Endothelial cell of umbilical vein (primary cell): ENCODE measurements around the gene P2RX2. TPM values are rescaled to one million over a fixed set of nuclear protein-coding genes. Genes with fewer than 3 reads are reported as not detected.

ENCODE experiments used
- BruUV-seq: library from RNA; stranded (reverse); fragments of 400-500 nt; replicated peaks from 2 replicates; lab custom pipeline; 2021; lab: Mats Ljungman, UMichigan
- CTCF ChIA-PET: fragments of 300-600, 350-600 bp; sonication (Branson Sonifier 250); formaldehyde crosslinking; loops from one replicate; lab custom pipeline; 2021; ENCODE audit warnings: antibody characterized with exemption, inconsistent platforms; lab: Charles Lee
- POLR2A ChIA-PET: fragments of 300-600, 350-600 bp; sonication (Branson Sonifier 250); formaldehyde crosslinking; loops from one replicate; lab custom pipeline; 2021; ENCODE audit warnings: antibody characterized with exemption, inconsistent platforms; lab: Charles Lee
- DNase-seq: peaks from one replicate; pipeline ENCODE4 v3.0.0-alpha.2; 2011; ENCODE audit warnings: low read depth, low spot score
- FAIRE-seq: peaks from 2 replicates; lab custom pipeline; 2011; peaks lifted over from hg19 to GRCh38; lab: Jason Lieb, UNC
- H2AFZ ChIP-seq: 2 replicates; pipeline ENCODE4 v1.6.0; 2012; ENCODE audit warnings: low read depth, low read length, control low read depth, inconsistent platforms
- H3K27ac ChIP-seq: 2 replicates; pipeline ENCODE4 v1.5.1; 2011; ENCODE audit warnings: low read depth, mild to moderate bottlenecking, control low read depth, low read length, moderate library complexity; ENCODE audit not compliant: insufficient read depth
- H3K27me3 ChIP-seq, 2 experiments: 2 replicates each; pipeline versions ENCODE4 v1.6.0 to v1.6.1; 2011; ENCODE audit warnings: low read length in 2 of 2, mixed read lengths in 1 of 2; ENCODE audit not compliant: control insufficient read depth in 2 of 2, insufficient read depth in 2 of 2
- H3K36me3 ChIP-seq, 2 experiments: 2 replicates in 1 of 2; 3 replicates in 1 of 2; pipeline ENCODE4 v1.5.1; 2011; ENCODE audit warnings: low read length in 2 of 2, mild to moderate bottlenecking in 1 of 2, moderate library complexity in 1 of 2; ENCODE audit not compliant: control insufficient read depth in 2 of 2, insufficient read depth in 2 of 2; ENCODE audit errors: extremely low read depth in 1 of 2
- H3K4me1 ChIP-seq: 3 replicates; pipeline ENCODE4 v1.5.1; 2011; ENCODE audit warnings: mild to moderate bottlenecking, low read length; ENCODE audit not compliant: control insufficient read depth, insufficient read depth; ENCODE audit errors: extremely low read depth
- H3K4me2 ChIP-seq: 2 replicates; pipeline ENCODE4 v1.6.1; 2011; ENCODE audit warnings: low read length, control low read depth, mixed read lengths; ENCODE audit not compliant: insufficient read depth
- H3K4me3 ChIP-seq, 3 experiments: fragments of 200-600 bp in 1 of 3; sonication (generic), shearing (Covaris generic) in 1 of 3; replicated peaks in 1 of 3; 2 replicates each; pipeline ENCODE4 v1.5.1; 2011 to 2016; ENCODE audit warnings: control low read depth in 3 of 3, low read length in 3 of 3, mild to moderate bottlenecking in 2 of 3, inconsistent platforms in 1 of 3, low read depth in 1 of 3, moderate library complexity in 1 of 3; ENCODE audit not compliant: insufficient read depth in 1 of 3
- H3K79me2 ChIP-seq: 2 replicates; pipeline ENCODE4 v1.6.0; 2012; ENCODE audit warnings: low read length, inconsistent platforms; ENCODE audit not compliant: control insufficient read depth, insufficient read depth
- H3K9ac ChIP-seq: replicated peaks from 2 replicates; pipeline ENCODE3; 2011; ENCODE audit warnings: low read length, control low read depth; ENCODE audit not compliant: insufficient read depth; ENCODE audit errors: extremely low read depth
- H3K9me1 ChIP-seq: replicated peaks from 3 replicates; pipeline ENCODE4 v1.6.0; 2011; ENCODE audit warnings: mild to moderate bottlenecking, low read length; ENCODE audit not compliant: control insufficient read depth, insufficient read depth; ENCODE audit errors: extremely low read depth
- H3K9me3 ChIP-seq: replicated peaks from 2 replicates; pipeline ENCODE4 v1.5.1; 2012; ENCODE audit warnings: low read length, inconsistent platforms; ENCODE audit not compliant: control insufficient read depth, insufficient read depth
- H4K20me1 ChIP-seq: replicated peaks from 2 replicates; pipeline ENCODE3; 2011; ENCODE audit warnings: mild to moderate bottlenecking, low read length; ENCODE audit not compliant: control insufficient read depth, insufficient read depth; ENCODE audit errors: extremely low read depth
- EZH2 ChIP-seq: IDR thresholded peaks from 2 replicates; pipeline ENCODE4 v1.6.1; 2012; ENCODE audit warnings: borderline replicate concordance, low read depth, mild to moderate bottlenecking, moderate library complexity, low read length, inconsistent platforms; ENCODE audit not compliant: severe bottlenecking
- FOS ChIP-seq: IDR thresholded peaks from 2 replicates; pipeline ENCODE4 v1.6.1; 2011; ENCODE audit warnings: mild to moderate bottlenecking, low read length, moderate library complexity, borderline replicate concordance; ENCODE audit not compliant: insufficient read depth
- GATA2 ChIP-seq: IDR thresholded peaks from 2 replicates; pipeline ENCODE4 v1.7.0; 2011; ENCODE audit warnings: low read depth, mild to moderate bottlenecking, moderate library complexity, mixed read lengths, low read length; ENCODE audit not compliant: insufficient read length, insufficient read depth
- JUN ChIP-seq: IDR thresholded peaks from 2 replicates; pipeline ENCODE4 v1.6.1; 2011; ENCODE audit warnings: borderline replicate concordance, low read depth; ENCODE audit not compliant: insufficient read length, insufficient read depth
- POLR2A ChIP-seq: IDR thresholded peaks from 2 replicates; pipeline ENCODE4 v1.6.1; 2012; ENCODE audit warnings: low read depth, mild to moderate bottlenecking, control low read depth, low read length
- POLR2AphosphoS5 ChIP-seq: IDR thresholded peaks from 2 replicates; pipeline ENCODE4 v1.6.1; 2012; ENCODE audit warnings: low read depth, mild to moderate bottlenecking, control low read depth, low read length, moderate library complexity; ENCODE audit not compliant: insufficient read depth
- dilution Hi-C: fragments of 300-500 bp; cut with MboI; formaldehyde crosslinking; loops from one replicate; pipeline ENCODE4 v1.15.0; 2019; ENCODE audit warnings: low sequenced_read_pairs; ENCODE audit not compliant: extremely low pct_ligation_motif_present
- intact Hi-C: fragments of 100-400 bp; cut with micrococcal nuclease; formaldehyde crosslinking; loops from one replicate; pipeline ENCODE4 v1.10.0; 2022
- polyA plus RNA-seq, 4 experiments: library from polyadenylated mRNA; depleted of rRNA in 3 of 4; stranded (reverse) in 3 of 4; unstranded in 1 of 4; fragments of >200 nt; gene quantifications; 2 replicates each; pipeline versions ENCODE4 v1.2.1 to v1.2.3, GENCODE V29; 2011 to 2012; ENCODE audit warnings: missing spikeins in 1 of 4
- total RNA-seq: library from RNA; stranded (reverse); gene quantifications from 2 replicates; pipeline ENCODE4 v1.2.3, GENCODE V29; 2021
- TF ChIP-seq, protein P1 (sequence below): IDR thresholded peaks from 2 replicates; pipeline ENCODE4 v1.6.1; 2011; ENCODE audit not compliant: insufficient read depth, insufficient read length

P2RX2 gene
- total and polyA plus RNA-seq, 2 donors (not counting 3 experiments of a cell fraction or from before 2014, with no cell fraction given): not detected

DNA sequence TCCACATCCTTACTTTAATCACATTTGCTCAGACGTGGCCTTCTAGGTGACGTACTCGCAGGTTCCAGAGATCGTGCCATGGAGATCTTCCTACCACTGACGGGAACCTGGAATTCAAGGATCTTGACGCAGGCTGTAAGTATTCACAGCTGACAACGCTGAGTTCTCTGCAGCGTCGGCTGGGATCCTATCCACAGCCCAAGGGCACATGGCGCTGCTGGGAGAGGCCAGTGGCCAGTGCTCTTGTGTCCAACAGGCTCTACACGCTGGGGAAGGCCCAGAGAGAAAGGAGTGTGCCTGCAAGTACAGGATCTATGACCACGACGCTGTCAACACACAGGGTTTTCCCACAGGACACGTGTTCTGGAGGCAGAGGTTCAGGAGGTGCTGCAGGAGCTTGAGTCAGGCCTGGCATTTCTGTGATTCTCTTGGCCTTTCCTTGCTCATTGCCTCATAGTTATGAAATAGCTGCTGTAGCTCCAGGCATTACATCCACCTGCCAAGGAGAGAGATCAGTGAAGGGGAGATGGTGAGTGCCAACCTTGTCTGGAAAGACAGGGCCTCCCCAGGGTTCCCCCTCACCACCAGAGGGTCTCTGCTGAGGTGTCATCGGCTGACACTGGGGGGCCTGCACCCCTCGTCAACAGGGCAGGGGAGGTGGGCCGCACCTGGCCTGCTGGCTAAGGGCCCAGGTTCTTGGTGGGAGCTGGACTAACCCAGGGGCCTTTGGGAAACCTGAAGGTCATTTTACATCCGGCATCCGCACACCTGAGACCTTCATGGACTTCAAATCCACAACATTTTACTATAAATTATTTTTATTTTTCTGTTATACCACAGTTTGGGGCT is 29.5 kb upstream of the P2RX2 start:
- no peak for FAIRE-seq
- Histone ChIP-seq H2AFZ (no peak overlapping the region), H3K27me3 (no peaks in the 10 kb centered on the region), H3K27ac (no peak overlapping the region), H3K9me3 (no peaks in the 10 kb centered on the region), H3K79me2 (no peaks in the 10 kb centered on the region), H3K36me3 (no peaks in the 10 kb centered on the region), H3K4me1 (no peaks in the 10 kb centered on the region), H4K20me1 (no peaks in the 10 kb centered on the region), H3K4me2 (no peak overlapping the region), H3K4me3 (no peak overlapping the region), H3K9me1 (no peaks in the 10 kb centered on the region), H3K9ac (no peak overlapping the region)
- no TSS peak for BruUV-seq
- CTCF ChIA-PET: interaction anchor here (1.1 to 1.3 kb wide), 3 partner anchors 23 to 28 kb away, joined by 3 to 4 read pairs (median 3); no protein-coding TSS in a partner anchor
- dilution Hi-C loops (no loop called here), intact Hi-C loops (no loop called here)
- POLR2A ChIA-PET: no interaction called here
- TF ChIP-seq GATA2: no peak
- TF ChIP-seq POLR2AphosphoS5: no peak
- TF ChIP-seq, protein P1, sequence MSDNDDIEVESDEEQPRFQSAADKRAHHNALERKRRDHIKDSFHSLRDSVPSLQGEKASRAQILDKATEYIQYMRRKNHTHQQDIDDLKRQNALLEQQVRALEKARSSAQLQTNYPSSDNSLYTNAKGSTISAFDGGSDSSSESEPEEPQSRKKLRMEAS: no peak
- no peak for TF ChIP-seq EZH2
- TF ChIP-seq POLR2A: no peak
- no peak for TF ChIP-seq FOS
- TF ChIP-seq JUN: no peak
- DNase-seq: no peak
